ENCODE results near the gene ZBTB39.
"Not testable (repeated sequence)": the region's sequence is repeated elsewhere in the genome, so short reads cannot be mapped to it uniquely, and the experiment has no call there.

The ZBTB39 gene

DNA sequence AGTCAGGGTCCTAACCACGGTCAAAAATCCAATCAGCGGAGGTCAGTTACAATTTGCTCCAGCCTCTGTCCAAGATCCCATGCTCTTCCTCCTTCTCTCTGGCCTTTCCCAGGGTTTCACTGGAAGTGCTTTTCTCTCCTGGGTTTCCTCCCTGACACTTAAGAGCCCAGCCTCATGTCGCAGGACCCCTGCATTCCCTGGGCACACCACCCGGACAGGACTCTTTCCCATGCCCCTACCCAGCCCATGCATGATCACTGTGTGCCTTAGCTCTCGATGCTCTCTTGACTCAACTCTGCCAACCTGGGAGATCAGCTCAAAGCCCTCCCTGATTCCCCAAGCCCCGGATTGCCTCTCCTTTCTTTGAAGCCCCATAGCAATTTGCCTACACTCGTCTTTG lies 25.4 kb upstream of the ZBTB39 start:
- Histone ChIP-seq H3K36me3 (ENCODE audit: control insufficient read depth, insufficient read depth, low read length) (no peaks in the 10 kb centered on the region), H3K4me1 (ENCODE audit: control insufficient read depth, insufficient read depth, low read length) (no peaks in the 10 kb centered on the region), H3K27ac (ENCODE audit: insufficient read depth, low read depth, low read length, poor library complexity, severe bottlenecking) (no peak overlapping the region), H3K4me3 (ENCODE audit: insufficient read depth, low read depth, low read length) (no peak overlapping the region), H3K9me3 (ENCODE audit: control insufficient read depth, low read length) (no peaks in the 10 kb centered on the region), H3K27me3 (ENCODE audit: control insufficient read depth, insufficient read depth, low read length, poor library complexity, severe bottlenecking) (no peaks in the 10 kb centered on the region)
- 83 to 85% methylated on average over 7 of the region's 7 CpGs for WGBS, 2 experiments

DNA sequence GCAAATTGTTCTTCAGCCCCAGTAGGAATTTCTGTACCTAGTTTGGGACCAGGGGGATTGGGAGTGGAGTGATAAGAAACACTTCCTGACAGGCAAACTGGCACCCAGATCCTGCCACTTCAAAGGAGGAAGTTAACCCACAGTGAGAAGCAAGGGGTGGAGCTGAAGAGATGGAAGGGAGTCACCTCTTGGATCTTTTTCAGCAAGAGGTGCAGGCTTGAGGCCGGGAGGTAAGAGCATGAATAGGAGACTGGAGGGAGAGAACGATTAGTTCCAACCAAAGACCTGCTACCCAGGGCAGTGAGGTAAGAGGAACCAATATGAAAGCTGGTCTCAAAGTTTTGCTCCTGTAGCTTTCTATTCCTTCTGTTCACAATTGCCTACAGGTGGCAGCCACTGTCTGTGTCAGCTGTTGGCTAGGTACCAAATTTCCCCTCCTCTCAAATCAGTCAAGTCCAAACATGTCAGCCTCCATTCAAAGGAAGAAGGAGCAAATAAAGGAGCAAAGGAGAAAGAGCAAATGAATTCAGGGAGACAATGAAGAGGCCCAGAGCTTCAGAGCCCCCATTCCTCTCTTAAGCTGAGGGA lies 24.9 kb upstream of the ZBTB39 start:
- H3K36me3 ChIP-seq (ENCODE audit: control insufficient read depth, insufficient read depth, low read length) = no peaks in the 10 kb centered on the region
- H3K4me3 ChIP-seq (ENCODE audit: insufficient read depth, low read depth, low read length) = no peak overlapping the region
- WGBS, 2 experiments = 54 to 59% methylated on average over 2 of the region's 2 CpGs
- H3K9me3 ChIP-seq (ENCODE audit: control insufficient read depth, low read length) = no peaks in the 10 kb centered on the region
- no peaks in the 10 kb centered on the region for H3K4me1 ChIP-seq (ENCODE audit: control insufficient read depth, insufficient read depth, low read length)
- no peak overlapping the region for H3K27ac ChIP-seq (ENCODE audit: insufficient read depth, low read depth, low read length, poor library complexity, severe bottlenecking)
- H3K27me3 ChIP-seq (ENCODE audit: control insufficient read depth, insufficient read depth, low read length, poor library complexity, severe bottlenecking) = no peaks in the 10 kb centered on the region

DNA sequence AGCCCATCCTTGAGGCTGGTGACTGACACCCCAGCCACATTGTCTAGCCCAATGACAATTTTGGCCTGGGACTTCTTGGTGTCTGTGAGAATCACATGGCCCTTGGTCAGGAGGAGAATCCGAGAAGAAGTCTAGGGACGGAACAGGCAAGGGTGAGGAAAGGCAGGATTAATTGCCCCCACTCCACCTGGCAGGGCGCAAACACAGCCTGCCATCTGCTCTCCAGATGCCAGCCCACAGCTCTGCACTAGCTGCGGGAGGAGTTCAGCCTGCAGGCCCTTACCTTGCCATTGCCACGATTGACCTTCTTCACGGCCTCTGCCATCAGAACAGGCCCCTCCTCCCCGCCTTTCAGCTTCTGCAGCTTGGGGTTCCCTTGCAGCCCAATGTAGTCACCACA lies 23.1 kb upstream of the ZBTB39 start:
- no peak overlapping the region for H3K4me3 ChIP-seq (ENCODE audit: insufficient read depth, low read depth, low read length)
- WGBS, 2 experiments = 92 to 94% methylated on average over 7 of the region's 7 CpGs
- H3K9me3 ChIP-seq (ENCODE audit: control insufficient read depth, low read length) = no peaks in the 10 kb centered on the region
- H3K27ac ChIP-seq (ENCODE audit: insufficient read depth, low read depth, low read length, poor library complexity, severe bottlenecking) = no peak overlapping the region
- no peaks in the 10 kb centered on the region for H3K27me3 ChIP-seq (ENCODE audit: control insufficient read depth, insufficient read depth, low read length, poor library complexity, severe bottlenecking)
- H3K36me3 ChIP-seq (ENCODE audit: control insufficient read depth, insufficient read depth, low read length) = no peaks in the 10 kb centered on the region
- no peaks in the 10 kb centered on the region for H3K4me1 ChIP-seq (ENCODE audit: control insufficient read depth, insufficient read depth, low read length)

DNA sequence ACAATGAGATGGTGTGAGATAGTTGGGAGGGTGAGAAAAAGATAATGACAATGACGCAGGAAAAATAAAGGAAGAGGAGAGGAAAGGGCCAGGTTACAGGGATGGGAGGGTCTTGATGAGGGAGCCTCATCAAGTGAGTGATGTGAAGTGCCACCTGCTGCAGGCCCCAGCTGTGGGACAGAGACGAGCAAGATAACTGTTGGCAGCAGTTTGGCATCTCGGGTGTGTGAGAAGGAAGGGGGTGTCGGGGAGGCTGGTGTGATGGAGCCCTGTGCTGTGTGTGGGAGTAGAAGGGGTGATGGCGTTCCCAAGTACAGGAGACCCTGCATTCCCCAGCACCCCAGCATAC lies 21.4 kb upstream of the ZBTB39 start:
- Histone ChIP-seq H3K4me1 (ENCODE audit: control insufficient read depth, insufficient read depth, low read length) (no peaks in the 10 kb centered on the region), H3K36me3 (ENCODE audit: control insufficient read depth, insufficient read depth, low read length) (no peaks in the 10 kb centered on the region), H3K9me3 (ENCODE audit: control insufficient read depth, low read length) (no peaks in the 10 kb centered on the region), H3K4me3 (ENCODE audit: insufficient read depth, low read depth, low read length) (no peak overlapping the region), H3K27ac (ENCODE audit: insufficient read depth, low read depth, low read length, poor library complexity, severe bottlenecking) (no peak overlapping the region), H3K27me3 (ENCODE audit: control insufficient read depth, insufficient read depth, low read length, poor library complexity, severe bottlenecking) (no peaks in the 10 kb centered on the region)
- 88 to 89% methylated on average over 5 of the region's 5 CpGs for WGBS, 2 experiments

DNA sequence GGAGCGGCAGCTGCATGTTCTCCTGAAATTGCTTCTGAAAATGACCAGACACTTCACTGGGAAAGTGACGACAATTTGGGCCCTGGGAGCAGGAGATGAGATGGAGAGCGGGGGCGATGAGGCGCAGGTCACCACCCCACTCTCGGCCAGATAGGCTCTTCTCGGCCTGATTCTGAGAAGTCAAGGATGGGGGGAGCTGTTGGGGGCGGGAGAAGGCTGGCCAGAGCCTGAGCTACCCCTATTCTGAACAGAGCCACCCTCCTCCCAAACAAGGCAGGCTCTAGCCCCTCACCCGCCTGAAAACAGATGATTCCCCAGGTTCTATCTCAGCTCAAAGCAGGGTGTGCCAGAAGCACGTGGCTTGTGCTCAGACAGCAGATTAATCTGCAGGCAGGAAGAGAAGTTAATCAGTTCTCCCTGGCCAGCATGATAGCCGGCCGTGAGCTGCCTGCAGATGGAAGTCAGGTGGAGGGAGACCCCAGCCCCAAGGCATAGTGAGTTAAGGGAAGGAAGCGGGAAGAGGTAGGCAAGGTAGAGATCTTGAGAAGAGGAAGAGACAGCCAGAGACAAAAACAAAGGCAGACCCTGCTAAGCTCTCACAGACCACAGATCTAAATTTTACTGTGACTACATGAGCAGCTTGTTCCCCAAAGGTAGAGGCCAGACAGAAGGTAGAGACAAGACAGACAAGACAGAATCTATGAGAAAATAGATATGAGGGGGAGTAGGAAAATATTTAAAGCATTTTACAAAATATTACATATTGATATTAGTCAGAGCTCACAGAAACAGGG lies 20.9 kb upstream of the ZBTB39 start:
- no peaks in the 10 kb centered on the region for H3K9me3 ChIP-seq (ENCODE audit: control insufficient read depth, low read length)
- no peaks in the 10 kb centered on the region for H3K36me3 ChIP-seq (ENCODE audit: control insufficient read depth, insufficient read depth, low read length)
- no peaks in the 10 kb centered on the region for H3K27me3 ChIP-seq (ENCODE audit: control insufficient read depth, insufficient read depth, low read length, poor library complexity, severe bottlenecking)
- H3K27ac ChIP-seq (ENCODE audit: insufficient read depth, low read depth, low read length, poor library complexity, severe bottlenecking) = no peak overlapping the region
- H3K4me3 ChIP-seq (ENCODE audit: insufficient read depth, low read depth, low read length) = no peak overlapping the region
- WGBS, 2 experiments = 78 to 83% methylated on average over 13 of the region's 13 CpGs
- no peaks in the 10 kb centered on the region for H3K4me1 ChIP-seq (ENCODE audit: control insufficient read depth, insufficient read depth, low read length)

DNA sequence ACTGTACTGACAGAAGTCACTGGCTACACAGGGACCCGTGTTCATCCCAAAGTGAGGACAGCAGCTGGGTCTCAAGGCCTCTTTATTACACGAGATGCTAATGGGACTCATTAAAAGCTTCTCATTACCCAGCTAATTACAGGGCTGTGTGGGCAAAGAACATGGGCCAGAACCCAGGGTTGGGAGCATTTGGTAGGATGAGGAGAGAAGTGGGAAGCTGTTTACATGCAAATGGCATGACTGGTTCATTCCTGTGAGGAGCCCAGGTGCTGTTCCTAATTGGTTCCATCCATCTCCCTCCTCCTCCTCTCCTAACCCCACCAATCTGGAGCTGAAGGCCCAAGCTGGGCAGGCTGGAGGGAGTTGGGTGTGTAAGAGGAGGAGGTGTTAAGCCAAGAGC lies 18.9 kb upstream of the ZBTB39 start:
- 91 to 92% methylated on average over 2 of the region's 2 CpGs for WGBS, 2 experiments
- no peaks in the 10 kb centered on the region for H3K36me3 ChIP-seq (ENCODE audit: control insufficient read depth, insufficient read depth, low read length)
- H3K4me3 ChIP-seq (ENCODE audit: insufficient read depth, low read depth, low read length) = no peak overlapping the region
- no peak overlapping the region for H3K27ac ChIP-seq (ENCODE audit: insufficient read depth, low read depth, low read length, poor library complexity, severe bottlenecking)
- no peaks in the 10 kb centered on the region for H3K27me3 ChIP-seq (ENCODE audit: control insufficient read depth, insufficient read depth, low read length, poor library complexity, severe bottlenecking)
- no peaks in the 10 kb centered on the region for H3K4me1 ChIP-seq (ENCODE audit: control insufficient read depth, insufficient read depth, low read length)
- no peaks in the 10 kb centered on the region for H3K9me3 ChIP-seq (ENCODE audit: control insufficient read depth, low read length)

DNA sequence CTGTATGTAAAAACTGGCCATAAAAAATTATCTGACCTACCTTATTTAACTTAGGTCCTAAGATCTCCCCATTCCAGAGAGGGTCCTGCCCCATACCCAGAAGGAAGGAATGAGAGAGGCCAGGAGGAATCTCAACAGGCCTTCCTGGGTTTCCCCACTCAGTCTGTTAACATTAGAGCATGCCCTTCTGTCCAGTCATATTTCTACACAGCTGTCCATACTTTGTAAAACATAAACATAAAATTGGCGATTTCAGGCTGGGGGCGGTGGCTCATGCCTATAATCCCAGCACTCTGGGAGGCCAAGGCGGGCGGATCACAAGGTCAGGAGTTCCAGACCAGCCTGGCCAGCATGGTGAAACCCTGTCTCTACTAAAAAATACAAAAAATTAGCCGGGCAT lies 16.0 kb upstream of the ZBTB39 start:
- not testable (repeated sequence) for H3K27ac ChIP-seq (ENCODE audit: insufficient read depth, low read depth, low read length, poor library complexity, severe bottlenecking); H3K36me3 ChIP-seq (ENCODE audit: control insufficient read depth, insufficient read depth, low read length); H3K4me1 ChIP-seq (ENCODE audit: control insufficient read depth, insufficient read depth, low read length); H3K9me3 ChIP-seq (ENCODE audit: control insufficient read depth, low read length); H3K4me3 ChIP-seq (ENCODE audit: insufficient read depth, low read depth, low read length); H3K27me3 ChIP-seq (ENCODE audit: control insufficient read depth, insufficient read depth, low read length, poor library complexity, severe bottlenecking)
- WGBS, 2 experiments = 89 to 95% methylated on average over 5 of the region's 5 CpGs

DNA sequence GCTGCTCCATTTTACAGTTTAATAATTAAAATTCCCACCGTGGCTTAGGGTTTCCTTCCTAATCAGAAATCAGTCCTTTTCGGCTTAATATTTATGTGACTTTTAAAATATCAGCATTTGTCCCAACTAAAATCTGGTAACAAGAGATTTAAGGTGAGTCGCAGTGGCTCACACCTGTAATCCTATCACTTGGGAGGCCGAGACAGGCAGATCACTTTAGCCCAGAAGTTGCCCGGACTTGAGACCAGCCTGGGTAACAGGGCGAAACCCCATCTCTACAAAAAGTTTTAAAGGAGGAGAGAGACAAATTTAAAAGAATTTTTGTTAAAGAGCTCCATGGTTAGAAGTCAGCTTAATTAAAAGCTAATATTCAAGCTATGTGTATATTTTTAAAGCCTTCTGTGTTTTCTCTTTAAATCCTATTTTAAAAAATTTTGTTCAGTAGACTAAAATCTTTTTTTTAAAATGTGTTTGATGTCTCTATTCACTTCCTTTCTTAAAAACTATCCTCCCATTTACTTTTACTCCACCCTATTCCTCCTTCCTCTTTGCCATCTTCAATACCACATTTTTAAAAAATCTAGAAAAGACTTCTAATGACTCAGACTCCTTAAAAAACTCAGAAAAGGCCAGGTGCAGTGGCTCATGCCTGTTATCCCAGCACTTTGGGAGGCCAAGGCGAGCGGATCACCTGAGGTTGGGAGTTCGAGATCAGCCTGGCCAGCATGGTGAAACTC lies 13.8 kb upstream of the ZBTB39 start:
- WGBS, 2 experiments = 87 to 92% methylated on average over 9 of the region's 9 CpGs
- H3K27ac ChIP-seq (ENCODE audit: insufficient read depth, low read depth, low read length, poor library complexity, severe bottlenecking) = no peak overlapping the region

DNA sequence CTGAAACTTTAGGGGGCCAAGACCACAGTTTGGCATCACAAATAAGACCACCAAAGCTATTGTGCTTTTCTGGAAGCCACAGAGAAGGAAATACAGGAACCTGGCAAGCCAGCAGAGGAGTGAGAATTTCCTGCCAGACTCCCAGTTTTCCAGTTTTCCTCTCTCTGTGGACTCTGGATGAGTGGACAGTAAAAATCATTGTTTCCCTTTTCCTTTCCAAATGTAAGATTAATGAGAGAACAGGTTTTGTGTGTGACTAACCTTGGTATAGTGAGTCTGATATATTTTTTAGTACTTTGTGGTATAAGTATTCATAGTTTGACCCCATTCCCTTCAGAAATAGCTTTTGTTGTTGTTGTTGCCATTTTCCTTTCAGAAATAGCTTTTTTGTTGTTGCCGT lies 12.6 kb upstream of the ZBTB39 start:
- Histone ChIP-seq H3K36me3 (ENCODE audit: control insufficient read depth, insufficient read depth, low read length) (no peaks in the 10 kb centered on the region), H3K4me1 (ENCODE audit: control insufficient read depth, insufficient read depth, low read length) (no peaks in the 10 kb centered on the region), H3K9me3 (ENCODE audit: control insufficient read depth, low read length) (no peaks in the 10 kb centered on the region), H3K27me3 (ENCODE audit: control insufficient read depth, insufficient read depth, low read length, poor library complexity, severe bottlenecking) (no peaks in the 10 kb centered on the region), H3K27ac (ENCODE audit: insufficient read depth, low read depth, low read length, poor library complexity, severe bottlenecking) (no peak overlapping the region), H3K4me3 (ENCODE audit: insufficient read depth, low read depth, low read length) (no peak overlapping the region)
- WGBS, 2 experiments = 94 to 100% methylated on average over 1 of the region's 1 CpG

More for the DNA sequence above, 13.8 kb upstream of the ZBTB39 start:
- H3K9me3 ChIP-seq (ENCODE audit: control insufficient read depth, low read length) = no peaks in the 10 kb centered on the region
- H3K4me1 ChIP-seq (ENCODE audit: control insufficient read depth, insufficient read depth, low read length) = no peaks in the 10 kb centered on the region
- no peak overlapping the region for H3K4me3 ChIP-seq (ENCODE audit: insufficient read depth, low read depth, low read length)
- no peaks in the 10 kb centered on the region for H3K36me3 ChIP-seq (ENCODE audit: control insufficient read depth, insufficient read depth, low read length)
- H3K27me3 ChIP-seq (ENCODE audit: control insufficient read depth, insufficient read depth, low read length, poor library complexity, severe bottlenecking) = no peaks in the 10 kb centered on the region

DNA sequence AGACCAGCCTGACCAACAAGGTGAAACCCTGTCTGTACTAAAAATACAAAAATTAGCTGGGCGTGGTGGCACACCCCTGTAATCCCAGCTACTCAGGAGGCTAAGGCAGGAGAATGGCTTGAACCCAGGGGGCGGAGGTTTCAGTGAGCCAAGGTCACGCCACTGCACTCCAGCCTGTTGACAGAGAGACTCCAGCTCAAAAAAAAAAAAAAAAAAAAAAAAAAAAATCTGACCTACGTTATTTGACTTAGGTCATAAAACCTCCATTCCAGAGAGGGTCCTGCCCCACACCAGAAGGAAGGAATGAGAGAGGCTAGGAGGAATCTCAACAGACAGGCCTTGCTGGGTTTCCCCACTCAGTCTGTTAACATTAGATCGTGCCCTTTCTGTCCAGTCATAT lies 12.0 kb upstream of the ZBTB39 start:
- H3K27ac ChIP-seq (ENCODE audit: insufficient read depth, low read depth, low read length, poor library complexity, severe bottlenecking); H3K27me3 ChIP-seq (ENCODE audit: control insufficient read depth, insufficient read depth, low read length, poor library complexity, severe bottlenecking); H3K4me1 ChIP-seq (ENCODE audit: control insufficient read depth, insufficient read depth, low read length); H3K9me3 ChIP-seq (ENCODE audit: control insufficient read depth, low read length); H3K36me3 ChIP-seq (ENCODE audit: control insufficient read depth, insufficient read depth, low read length); H3K4me3 ChIP-seq (ENCODE audit: insufficient read depth, low read depth, low read length): not testable (repeated sequence)
- 87 to 94% methylated on average over 4 to 5 of the region's 5 CpGs for WGBS, 2 experiments
